Fibroblast of the conjunctiva (primary cell): ENCODE data around the gene DEFB132.

Experiments
- DNase-seq: peaks from one replicate; pipeline ENCODE4 v3.0.0-alpha.2; 2010; ENCODE audit warnings: low read depth

The DEFB132 gene

DNA sequence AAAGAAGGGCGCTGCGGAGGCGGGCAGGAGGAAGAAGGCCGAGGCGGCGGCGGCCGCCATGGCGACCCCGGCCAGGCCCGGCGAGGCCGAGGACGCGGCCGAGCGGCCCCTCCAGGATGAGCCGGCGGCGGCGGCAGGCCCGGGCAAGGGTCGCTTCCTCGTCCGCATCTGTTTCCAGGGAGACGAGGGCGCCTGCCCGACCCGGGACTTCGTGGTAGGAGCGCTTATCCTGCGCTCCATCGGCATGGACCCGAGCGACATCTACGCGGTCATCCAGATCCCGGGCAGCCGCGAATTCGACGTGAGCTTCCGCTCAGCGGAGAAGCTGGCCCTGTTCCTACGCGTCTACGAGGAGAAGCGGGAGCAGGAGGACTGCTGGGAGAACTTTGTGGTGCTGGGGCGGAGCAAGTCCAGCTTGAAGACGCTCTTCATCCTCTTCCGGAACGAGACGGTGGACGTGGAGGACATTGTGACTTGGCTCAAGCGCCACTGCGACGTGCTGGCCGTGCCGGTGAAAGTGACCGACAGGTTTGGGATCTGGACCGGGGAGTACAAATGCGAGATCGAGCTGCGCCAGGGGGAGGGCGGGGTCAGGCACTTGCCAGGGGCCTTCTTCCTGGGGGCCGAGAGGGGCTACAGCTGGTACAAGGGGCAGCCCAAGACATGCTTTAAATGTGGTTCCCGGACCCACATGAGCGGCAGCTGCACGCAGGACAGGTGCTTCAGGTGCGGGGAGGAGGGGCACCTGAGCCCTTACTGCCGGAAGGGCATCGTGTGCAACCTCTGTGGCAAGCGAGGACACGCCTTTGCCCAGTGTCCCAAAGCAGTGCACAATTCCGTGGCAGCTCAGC is 40.6 kb downstream of the DEFB132 start:
- peak; percentile 65 for DNase-seq

DNA sequence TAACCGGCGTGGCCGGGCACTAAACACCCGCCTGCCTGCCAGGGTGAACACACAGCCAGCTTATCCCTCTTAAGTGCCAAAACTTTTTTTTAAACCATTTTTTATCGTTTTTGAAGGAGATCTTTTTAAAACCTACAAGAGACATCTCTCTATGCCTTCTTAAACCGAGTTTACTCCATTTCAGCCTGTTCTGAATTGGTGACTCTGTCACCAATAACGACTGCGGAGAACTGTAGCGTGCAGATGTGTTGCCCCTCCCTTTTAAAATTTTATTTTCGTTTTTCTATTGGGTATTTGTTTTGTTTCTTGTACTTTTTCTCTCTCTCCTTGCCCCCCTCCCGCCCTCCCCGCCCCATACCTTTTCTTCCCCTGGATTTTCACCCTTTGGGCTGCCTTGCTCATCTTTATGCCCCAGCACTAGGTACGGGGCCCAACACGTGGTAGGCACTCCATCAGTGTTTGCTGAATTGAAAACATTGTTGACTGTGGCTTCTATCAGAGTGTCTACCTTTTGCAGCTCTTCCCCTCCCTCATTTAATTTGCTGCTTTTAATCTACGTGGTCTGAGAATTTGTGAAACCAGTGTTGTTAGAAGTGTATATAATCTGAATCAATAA is 41.4 kb downstream of the DEFB132 start:
- no peak for DNase-seq

DNA sequence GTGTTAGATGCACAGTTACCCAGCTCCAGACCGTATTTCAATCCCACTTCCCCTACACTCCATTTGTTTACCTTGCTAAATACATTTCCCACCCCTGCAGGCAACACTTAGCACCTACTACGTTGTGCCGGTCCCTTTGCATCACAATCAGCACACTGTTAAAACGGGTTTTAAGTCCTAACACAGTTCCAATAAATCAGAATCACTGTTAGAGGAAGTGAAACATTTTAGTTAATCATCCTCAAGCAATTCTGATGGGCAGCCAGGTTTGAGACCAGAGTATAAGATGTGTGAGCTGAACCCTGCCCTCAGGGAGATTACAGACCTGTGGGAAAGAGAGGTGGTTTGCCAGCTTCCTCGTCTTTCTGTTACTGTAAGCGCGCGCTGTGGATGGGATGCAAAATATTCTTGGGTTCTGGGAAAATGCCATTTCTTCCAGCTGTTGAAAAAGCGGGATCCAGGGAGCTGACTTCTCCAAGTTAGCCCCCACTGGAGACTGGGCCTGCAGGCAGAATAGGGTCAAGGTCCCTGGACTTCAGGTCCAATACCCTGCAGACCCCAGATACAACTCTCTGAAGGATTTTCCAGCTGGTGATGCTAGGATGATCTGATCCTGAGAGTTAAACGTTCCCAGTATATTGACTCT is 42.9 kb downstream of the DEFB132 start:
- no peak for DNase-seq

DNA sequence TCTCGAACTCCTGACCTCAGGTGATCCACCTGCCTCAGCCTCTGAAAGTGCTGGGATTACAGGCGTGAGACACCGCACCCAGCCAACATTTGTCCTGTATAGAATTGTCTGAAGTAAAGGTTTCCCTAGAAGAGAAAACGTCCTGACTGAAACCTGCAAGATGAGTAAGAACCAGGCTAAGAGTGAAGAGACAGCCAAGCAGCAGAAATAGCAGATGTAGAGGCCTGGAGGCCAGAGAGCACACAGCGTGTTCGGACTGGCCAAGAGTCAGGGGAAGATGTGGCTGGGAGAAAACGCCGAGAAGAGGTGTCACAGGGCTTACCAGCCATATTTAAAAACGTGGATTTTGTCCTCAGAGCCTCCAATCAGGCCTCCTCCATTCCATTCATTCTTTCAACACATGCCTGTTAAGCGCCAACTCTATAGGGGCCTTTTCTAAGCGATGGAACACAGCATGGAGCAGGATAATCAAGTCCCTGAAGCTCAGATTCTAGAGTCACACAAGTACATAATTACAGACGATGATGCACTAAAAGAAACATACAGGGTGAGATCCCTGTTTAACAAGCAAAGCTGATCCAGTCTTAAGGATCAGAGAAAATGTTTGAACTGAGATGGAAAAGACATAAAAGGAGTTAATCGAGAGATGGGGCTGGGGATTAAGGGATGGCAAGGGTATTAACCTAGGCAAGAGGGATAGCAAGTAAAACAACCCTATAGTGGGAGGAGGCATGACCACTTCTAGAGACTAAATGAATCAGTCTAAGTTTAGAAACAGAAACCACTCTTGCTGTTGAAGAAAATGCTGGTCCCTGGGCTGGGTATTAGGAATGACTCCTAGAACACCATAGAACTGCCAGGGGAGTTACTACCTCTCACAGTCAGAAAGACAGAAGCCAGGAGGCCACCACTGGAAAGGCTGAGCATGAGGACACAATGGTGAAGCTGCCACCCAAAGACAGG is 44.6 kb downstream of the DEFB132 start:
- DNase-seq = no peak

DNA sequence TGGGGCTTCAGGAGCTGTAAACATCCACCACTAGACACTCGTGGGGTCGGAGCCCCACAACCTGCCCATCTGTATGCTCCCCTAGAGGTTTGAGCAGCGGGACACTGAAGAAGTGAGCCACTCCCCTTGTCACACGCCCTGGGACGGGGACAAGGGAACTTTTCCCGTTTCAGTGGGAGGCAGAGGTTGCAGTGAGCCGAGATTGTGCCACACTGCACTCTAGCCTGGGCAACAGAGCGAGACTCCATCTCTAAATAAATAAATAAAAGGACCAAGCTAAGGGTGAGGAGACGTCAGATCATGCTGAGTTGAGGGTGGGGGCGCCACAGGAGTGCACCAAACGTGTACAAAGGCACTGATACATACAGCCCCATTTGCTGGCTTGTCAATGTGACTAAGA is 48.2 kb downstream of the DEFB132 start:
- no peak for DNase-seq

DNA sequence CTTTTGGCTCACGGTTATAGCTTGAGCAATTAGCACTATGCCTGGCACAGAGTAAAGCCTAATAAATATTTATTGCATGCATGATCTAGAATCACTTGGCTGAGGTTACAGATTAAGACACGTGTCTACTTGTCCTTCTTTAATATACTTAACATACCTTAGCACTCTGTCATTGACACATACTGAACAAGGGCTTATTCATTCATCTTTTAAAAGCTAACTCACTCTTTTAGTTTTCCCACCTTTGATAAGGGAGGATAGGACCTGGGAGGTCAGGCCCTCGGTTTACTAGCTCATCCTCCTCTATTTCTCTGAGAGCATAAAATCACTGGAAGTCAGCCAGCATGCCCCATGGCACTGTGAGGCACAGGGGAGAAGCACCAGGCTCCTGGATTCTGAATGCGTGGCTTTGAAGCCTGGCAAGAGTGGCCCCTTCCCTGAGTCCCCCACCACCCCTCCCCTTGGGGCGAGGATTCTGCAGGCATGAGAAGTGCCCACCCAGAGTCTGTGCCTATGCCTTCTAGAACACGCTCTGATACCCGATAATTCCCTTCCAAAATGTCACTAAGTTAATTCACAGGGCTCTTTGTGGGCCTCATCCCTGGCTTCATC is 51.0 kb downstream of the DEFB132 start:
- no peak for DNase-seq

DNA sequence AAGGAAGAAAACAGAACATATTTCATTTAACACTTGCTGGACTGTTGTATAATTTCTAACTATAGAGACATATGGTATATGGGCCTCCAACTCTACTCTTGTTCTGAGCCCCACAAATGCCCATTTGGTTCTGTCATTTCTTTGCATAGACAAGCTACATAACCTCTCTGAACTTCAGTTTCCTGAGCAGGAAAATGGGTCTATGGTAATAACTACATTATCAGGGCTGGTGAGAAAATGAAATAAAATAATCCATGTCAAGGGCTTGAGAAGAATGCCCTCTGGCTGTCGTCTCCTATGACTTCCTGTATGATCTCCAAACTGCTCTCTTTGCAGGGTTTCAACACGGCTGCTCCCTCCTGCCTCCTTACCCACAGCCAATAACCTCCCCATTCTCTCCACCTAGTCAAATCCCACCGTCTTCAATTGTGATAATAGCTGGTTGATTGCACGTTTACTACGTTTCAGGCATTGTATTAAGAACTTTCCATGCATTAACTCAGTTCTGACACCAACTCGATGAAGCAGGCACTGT is 51.8 kb downstream of the DEFB132 start:
- DNase-seq = no peak

DNA sequence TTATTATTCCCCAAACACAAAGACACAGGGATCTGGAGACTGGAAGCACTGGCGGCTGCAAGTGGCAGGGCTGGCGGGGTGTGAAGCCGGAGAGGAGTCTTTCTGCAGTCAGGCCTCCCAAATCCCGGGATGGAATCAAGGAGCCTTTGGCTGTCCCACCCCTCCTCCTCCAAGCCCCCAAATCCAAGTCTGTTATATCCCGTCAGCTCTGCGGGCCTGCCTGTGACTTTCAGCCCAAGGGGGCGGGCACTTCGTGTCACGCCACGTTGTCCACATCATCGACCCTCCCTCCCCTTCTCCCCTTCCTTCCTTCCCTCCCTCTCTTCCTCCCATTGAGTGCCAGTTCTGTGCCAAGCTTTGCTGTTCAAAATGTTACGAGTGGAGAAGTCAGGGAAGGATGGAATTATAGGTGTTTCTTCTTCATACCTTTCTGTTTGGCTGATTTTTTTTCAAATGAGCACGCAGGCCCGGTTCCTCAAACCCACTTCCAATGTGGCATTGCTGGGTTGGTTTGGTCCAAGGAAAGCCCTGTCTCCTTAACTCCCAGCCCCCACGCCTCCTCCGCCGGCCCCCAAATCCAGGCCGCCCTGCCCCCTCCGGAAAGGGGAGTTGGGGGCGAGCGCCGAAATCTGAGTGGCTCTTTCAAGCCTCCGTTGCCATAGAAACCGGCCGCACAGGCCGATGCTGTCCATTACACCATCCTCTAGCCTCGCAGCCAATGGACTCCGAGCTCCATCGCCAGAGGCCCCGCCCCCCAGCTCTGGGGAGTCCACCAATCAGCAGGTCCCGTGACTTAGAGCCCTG is 52.5 kb downstream of the DEFB132 start:
- peak; percentile 100 for DNase-seq

DNA sequence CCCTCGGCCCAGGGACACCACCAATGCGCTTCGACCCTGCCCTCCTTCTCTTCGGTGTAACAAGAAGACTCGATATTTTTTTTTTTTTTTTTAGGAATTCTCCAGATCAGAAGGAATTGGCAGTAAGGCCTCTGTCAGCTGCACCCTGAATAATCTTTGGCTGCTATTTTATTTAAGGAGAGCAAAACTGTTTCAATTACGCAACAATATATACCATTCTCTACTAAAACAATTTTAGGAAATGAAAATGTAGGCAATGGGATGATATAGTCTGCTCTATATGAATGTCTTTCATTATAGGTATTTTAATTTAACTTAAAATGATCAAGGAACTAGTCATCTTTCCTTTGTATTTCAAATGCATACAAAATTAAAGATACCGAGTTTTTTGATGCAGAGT is 53.1 kb downstream of the DEFB132 start:
- DNase-seq = no peak
